HS-27A (cell line): Measurements from ENCODE around the gene PRDM1.

Experiments
- DNase-seq: peaks from one replicate; pipeline ENCODE4 v3.0.0-alpha.2; 2012; ENCODE audit warnings: low read depth, missing footprints

Gene PRDM1

GRCh38 chr6:106097411-106098231 lies 11.5 kb downstream of the PRDM1 start:
- no peak for DNase-seq

DNA sequence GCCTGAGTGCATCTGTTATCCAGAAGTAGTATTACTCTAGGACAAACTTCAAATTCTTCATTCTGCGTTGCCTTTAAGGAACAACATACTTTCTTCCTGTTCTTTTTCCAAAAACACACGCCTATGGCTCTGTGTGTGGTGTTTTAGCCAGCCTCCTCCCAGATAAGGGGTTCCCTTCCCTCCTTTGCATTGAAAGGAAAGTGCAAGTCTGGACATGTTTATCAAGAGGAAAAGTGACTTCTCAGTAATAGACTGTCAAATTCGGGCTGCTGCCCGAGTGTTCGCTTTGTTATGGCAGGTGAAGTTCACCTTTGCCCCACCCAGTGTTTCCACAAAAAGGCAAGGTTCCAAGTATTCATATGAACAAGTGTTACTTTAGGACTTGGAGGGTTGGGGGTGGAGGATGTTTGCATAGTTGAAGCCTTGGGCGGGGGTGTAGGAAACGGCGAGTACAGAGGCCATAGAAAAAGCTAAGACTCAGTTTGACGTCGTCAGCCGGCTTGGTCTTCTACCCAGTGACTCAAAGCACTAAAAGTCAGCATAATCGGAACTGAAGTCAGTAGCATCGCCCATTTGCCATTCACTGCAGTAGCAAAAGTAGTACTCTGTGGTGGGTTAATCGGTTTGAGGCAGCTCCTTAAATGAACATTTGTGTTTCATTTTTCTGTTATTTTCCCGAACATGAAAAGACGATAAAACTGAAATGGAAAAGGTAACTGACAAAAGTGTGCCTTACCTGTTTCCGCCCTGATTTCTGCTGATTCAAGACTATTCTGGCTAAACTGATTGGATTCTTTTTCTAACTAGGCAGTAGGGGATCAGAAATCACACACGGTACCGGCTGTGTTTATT lies 12.5 kb downstream of the PRDM1 start:
- no peak for DNase-seq

- DNase-seq: no peak
Measured at GRCh38 chr6:106099235-106099537, 13.1 kb downstream of the PRDM1 start.

DNA sequence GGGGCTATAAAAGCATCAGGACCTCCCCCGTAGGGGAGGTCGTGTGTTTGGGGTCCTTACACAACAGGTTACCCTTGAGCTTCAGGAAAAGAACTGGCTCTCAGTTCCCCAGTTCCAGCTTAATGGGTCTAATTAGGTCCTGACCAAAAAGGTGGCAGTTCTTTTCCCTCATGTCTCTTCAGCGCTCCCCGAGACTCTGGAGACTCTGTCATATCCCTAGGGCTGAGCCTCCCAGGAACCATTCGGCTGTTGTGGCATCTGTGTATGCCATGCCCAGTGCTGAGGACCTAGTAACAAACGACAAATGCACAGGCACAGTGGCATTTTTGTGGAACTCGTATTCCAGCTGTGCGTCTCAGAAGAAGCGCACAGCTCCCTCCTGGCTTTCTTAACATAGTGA lies 14.6 kb downstream of the PRDM1 start:
- DNase-seq: no peak

- DNase-seq: no peak
Measured at GRCh38 chr6:106101466-106101865, 15.3 kb downstream of the PRDM1 start.

GRCh38 chr6:106102034-106102433 lies 15.9 kb downstream of the PRDM1 start:
- DNase-seq: no peak

DNA sequence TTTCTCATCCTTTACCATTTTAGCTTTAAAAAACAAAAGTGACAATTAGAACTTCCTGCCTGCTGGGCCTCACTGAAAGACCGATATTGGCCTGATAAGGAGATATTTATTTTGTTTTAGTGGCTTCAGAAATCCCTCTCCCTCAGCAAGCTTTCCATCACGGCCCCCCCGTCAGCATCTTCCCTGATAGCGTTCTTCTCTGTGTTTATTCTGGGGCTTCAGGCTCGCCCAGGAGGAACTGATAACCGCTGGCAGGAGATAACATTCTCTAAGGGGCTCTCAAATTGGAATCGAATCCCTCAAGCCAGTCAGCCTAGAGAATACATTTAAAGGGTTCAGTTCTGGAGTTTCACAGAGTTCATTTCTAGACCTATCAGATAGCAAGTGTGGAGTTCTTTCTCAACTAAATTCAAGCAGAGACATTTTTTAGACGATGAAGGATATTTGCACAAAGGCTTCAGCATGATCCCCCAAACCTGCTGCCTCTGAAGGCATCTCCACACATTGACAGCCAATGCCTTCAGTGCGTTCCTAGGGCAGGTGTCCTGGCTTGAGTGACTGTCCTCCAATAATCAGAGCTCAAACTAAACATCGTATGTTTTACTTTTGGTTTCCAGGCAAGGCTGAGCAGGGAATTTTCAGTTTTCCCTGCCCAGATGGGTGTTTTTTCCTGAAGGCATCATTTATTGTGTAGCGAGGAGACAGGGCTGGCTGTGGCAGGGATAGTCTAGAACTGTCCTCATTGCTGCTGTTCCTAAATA lies 17.0 kb downstream of the PRDM1 start:
- no peak for DNase-seq

GRCh38 chr6:106103728-106104109 lies 17.6 kb downstream of the PRDM1 start:
- DNase-seq: no peak

DNA sequence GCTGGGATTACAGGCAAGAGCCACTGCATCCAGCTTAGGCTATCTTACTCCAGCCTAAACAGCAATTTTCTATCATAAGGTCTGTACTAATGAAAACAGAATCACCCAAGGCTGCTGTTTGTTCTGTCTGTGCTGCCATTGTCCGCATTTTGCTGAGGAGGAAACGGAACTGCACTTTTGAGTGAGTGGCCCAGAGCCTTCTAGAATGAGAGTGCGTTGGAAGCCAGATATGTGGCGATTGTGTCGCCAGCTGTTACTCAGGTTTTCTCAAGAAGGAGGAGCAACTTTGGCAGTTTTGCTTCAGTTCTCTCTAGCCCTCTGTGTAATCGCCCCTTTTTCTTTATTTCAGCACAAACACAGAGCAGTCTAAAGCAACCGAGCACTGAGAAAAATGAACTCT lies 18.3 kb downstream of the PRDM1 start:
- DNase-seq: no peak

- no peak for DNase-seq
Measured at GRCh38 chr6:106104941-106105340, 18.8 kb downstream of the PRDM1 start.

DNA sequence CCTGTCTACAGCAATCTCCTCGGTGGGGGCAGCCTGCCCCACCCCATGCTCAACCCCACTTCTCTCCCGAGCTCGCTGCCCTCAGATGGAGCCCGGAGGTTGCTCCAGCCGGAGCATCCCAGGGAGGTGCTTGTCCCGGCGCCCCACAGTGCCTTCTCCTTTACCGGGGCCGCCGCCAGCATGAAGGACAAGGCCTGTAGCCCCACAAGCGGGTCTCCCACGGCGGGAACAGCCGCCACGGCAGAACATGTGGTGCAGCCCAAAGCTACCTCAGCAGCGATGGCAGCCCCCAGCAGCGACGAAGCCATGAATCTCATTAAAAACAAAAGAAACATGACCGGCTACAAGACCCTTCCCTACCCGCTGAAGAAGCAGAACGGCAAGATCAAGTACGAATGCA lies 19.4 kb downstream of the PRDM1 start:
- DNase-seq: no peak

DNA sequence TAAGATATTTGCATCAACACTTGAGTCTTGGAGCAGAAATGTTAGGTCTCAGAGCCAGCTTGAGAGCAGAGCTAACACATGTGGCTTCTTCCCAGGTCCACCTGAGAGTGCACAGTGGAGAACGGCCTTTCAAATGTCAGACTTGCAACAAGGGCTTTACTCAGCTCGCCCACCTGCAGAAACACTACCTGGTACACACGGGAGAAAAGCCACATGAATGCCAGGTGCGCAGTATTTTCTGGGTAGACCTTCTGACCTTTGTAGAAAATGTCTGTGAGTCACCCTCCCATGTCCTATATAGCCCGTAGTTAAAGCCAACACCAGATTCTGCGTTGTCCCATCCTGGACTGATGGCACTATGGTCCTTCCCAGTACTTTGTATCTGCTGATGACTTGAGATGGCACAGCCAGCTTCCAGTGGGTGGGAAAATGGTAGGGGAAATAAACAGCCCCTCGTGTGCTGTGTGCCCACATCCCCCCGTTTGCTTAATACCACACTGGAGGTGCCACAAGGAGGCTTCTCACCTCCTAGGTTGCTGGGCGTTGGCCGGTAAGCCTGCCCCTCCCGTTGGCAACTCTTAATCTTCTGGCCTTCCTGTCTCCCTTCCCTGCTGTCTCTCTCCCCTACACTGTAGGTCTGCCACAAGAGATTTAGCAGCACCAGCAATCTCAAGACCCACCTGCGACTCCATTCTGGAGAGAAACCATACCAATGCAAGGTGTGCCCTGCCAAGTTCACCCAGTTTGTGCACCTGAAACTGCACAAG lies 20.3 kb downstream of the PRDM1 start:
- DNase-seq: no peak

- no peak for DNase-seq
Measured at GRCh38 chr6:106107043-106107613, 21.0 kb downstream of the PRDM1 start.

GRCh38 chr6:106108129-106108528 lies 22.0 kb downstream of the PRDM1 start:
- DNase-seq: no peak

DNA sequence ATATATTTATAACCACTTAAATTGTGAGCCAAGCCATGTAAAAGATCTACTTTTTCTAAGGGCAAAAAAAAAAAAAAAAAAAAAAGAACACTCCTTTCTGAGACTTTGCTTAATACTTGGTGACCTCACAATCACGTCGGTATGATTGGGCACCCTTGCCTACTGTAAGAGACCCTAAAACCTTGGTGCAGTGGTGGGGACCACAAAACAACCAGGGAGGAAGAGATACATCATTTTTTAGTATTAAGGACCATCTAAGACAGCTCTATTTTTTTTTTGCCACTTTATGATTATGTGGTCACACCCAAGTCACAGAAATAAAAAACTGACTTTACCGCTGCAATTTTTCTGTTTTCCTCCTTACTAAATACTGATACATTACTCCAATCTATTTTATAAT lies 22.9 kb downstream of the PRDM1 start:
- DNase-seq: no peak

- no peak for DNase-seq
Measured at GRCh38 chr6:106110164-106110826, 24.2 kb downstream of the PRDM1 start.

- no peak for DNase-seq
Measured at GRCh38 chr6:106112433-106112832, 26.3 kb downstream of the PRDM1 start.

- DNase-seq: no peak
Measured at GRCh38 chr6:106113256-106113959, 27.3 kb downstream of the PRDM1 start.

- DNase-seq: no peak
Measured at GRCh38 chr6:106114492-106114891, 28.4 kb downstream of the PRDM1 start.

GRCh38 chr6:106115286-106115685 lies 29.1 kb downstream of the PRDM1 start:
- DNase-seq: no peak
